Gastroesophageal sphincter (tissue), 3 donors: Measurements from ENCODE around the gene ACOX3.

Experiments used
- EP300 ChIP-seq: sonication (generic); formaldehyde crosslinking; IDR thresholded peaks from one replicate; pipeline ENCODE4 v1.6.1; 2017; ENCODE audit warnings: antibody characterized with exemption, mild to moderate bottlenecking
- POLR2A ChIP-seq, 2 donors: fragments of 450-650 bp; IDR thresholded peaks; one replicate each; pipeline ENCODE4 v1.6.1; 2017; ENCODE audit warnings: antibody characterized with exemption in 2 of 2, mild to moderate bottlenecking in 2 of 2, moderate library complexity in 1 of 2
- POLR2AphosphoS5 ChIP-seq: sonication (generic); formaldehyde crosslinking; IDR thresholded peaks from one replicate; pipeline ENCODE4 v1.6.1; 2017; ENCODE audit warnings: antibody characterized with exemption
- TF ChIP-seq, protein P1 (sequence below), 4 experiments: fragments of 200-600 bp in 2 of 4; fragments of 450-650 bp in 2 of 4; sonication (generic) in 1 of 4; IDR thresholded peaks; one replicate each; pipeline ENCODE4 v1.5.1; 2017 to 2019; ENCODE audit warnings: antibody characterized with exemption in 4 of 4, mild to moderate bottlenecking in 2 of 4, moderate library complexity in 2 of 4

GRCh38 chr4:8324640-8325239 is 115.8 kb downstream of the ACOX3 start:
- TF ChIP-seq, protein P1, sequence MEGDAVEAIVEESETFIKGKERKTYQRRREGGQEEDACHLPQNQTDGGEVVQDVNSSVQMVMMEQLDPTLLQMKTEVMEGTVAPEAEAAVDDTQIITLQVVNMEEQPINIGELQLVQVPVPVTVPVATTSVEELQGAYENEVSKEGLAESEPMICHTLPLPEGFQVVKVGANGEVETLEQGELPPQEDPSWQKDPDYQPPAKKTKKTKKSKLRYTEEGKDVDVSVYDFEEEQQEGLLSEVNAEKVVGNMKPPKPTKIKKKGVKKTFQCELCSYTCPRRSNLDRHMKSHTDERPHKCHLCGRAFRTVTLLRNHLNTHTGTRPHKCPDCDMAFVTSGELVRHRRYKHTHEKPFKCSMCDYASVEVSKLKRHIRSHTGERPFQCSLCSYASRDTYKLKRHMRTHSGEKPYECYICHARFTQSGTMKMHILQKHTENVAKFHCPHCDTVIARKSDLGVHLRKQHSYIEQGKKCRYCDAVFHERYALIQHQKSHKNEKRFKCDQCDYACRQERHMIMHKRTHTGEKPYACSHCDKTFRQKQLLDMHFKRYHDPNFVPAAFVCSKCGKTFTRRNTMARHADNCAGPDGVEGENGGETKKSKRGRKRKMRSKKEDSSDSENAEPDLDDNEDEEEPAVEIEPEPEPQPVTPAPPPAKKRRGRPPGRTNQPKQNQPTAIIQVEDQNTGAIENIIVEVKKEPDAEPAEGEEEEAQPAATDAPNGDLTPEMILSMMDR (IDR thresholded peaks at IDR 0.05) = no peak
- TF ChIP-seq POLR2AphosphoS5 = no peak
- TF ChIP-seq POLR2A (IDR thresholded peaks at IDR 0.05) = no peak
- no peak for TF ChIP-seq EP300
